ENCODE results near the gene SERPINB1.

- TF ChIP-seq POLR2A (IDR thresholded peaks at IDR 0.05) (no peak), POLR2AphosphoS5 (IDR thresholded peaks at IDR 0.05) (no peak)
- TF ChIP-seq, protein P1, sequence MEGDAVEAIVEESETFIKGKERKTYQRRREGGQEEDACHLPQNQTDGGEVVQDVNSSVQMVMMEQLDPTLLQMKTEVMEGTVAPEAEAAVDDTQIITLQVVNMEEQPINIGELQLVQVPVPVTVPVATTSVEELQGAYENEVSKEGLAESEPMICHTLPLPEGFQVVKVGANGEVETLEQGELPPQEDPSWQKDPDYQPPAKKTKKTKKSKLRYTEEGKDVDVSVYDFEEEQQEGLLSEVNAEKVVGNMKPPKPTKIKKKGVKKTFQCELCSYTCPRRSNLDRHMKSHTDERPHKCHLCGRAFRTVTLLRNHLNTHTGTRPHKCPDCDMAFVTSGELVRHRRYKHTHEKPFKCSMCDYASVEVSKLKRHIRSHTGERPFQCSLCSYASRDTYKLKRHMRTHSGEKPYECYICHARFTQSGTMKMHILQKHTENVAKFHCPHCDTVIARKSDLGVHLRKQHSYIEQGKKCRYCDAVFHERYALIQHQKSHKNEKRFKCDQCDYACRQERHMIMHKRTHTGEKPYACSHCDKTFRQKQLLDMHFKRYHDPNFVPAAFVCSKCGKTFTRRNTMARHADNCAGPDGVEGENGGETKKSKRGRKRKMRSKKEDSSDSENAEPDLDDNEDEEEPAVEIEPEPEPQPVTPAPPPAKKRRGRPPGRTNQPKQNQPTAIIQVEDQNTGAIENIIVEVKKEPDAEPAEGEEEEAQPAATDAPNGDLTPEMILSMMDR (IDR thresholded peaks at IDR 0.05) = no peak
Observed at GRCh38 chr6:2791450-2791974, 50.2 kb downstream of the SERPINB1 start.

Data from gastroesophageal sphincter (tissue), 3 donors.